ENCODE data around the gene RNASE1.

RNASE1 gene

DNA sequence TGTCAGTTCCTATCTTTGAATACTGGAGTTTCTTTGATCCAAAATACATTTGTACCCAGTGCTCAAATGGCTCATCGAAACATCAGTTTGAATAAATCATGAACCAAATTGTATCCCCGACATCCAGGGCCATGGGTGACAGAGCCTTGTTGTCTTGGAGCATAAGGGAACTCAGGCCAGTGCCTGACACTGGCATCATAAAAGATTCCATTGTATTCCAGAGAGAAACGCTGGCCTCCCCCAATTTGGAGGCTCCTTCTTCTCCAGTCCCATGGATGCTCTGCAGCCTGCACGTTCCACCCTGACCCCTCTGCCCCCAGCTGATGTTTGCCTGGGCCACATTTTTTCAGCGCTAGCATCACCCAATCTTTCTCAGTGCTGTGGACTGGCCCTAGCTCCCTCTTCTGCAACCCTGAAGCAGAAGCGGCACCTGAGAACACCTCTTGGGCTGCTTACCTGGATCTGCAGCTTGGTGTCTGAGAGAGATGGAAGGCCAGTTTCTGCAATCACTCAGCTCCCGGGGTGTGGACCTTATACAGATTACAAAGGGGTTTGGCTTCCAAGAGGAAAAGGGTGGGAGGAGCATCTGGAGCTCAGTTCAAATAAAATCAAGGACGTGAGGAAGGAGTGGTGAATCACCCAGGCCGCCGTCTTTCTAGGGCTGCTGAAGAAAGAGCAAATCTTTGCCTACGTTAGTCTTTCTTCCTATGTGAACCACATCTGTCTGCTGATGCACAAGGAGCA is at the start of gene RNASE1:
Gene RNASE1 (minus strand): TSS at position 504 of the 744 bp plus-strand sequence. CDS start 776 bp downstream, outside the sequence.
- TF ChIP-seq, protein P1, sequence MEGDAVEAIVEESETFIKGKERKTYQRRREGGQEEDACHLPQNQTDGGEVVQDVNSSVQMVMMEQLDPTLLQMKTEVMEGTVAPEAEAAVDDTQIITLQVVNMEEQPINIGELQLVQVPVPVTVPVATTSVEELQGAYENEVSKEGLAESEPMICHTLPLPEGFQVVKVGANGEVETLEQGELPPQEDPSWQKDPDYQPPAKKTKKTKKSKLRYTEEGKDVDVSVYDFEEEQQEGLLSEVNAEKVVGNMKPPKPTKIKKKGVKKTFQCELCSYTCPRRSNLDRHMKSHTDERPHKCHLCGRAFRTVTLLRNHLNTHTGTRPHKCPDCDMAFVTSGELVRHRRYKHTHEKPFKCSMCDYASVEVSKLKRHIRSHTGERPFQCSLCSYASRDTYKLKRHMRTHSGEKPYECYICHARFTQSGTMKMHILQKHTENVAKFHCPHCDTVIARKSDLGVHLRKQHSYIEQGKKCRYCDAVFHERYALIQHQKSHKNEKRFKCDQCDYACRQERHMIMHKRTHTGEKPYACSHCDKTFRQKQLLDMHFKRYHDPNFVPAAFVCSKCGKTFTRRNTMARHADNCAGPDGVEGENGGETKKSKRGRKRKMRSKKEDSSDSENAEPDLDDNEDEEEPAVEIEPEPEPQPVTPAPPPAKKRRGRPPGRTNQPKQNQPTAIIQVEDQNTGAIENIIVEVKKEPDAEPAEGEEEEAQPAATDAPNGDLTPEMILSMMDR (IDR thresholded peaks at IDR 0.05; ENCODE audit: extremely low read depth, missing control alignments) = no peak
- DNase-seq (ENCODE audit: low spot score) = no peak

DNA sequence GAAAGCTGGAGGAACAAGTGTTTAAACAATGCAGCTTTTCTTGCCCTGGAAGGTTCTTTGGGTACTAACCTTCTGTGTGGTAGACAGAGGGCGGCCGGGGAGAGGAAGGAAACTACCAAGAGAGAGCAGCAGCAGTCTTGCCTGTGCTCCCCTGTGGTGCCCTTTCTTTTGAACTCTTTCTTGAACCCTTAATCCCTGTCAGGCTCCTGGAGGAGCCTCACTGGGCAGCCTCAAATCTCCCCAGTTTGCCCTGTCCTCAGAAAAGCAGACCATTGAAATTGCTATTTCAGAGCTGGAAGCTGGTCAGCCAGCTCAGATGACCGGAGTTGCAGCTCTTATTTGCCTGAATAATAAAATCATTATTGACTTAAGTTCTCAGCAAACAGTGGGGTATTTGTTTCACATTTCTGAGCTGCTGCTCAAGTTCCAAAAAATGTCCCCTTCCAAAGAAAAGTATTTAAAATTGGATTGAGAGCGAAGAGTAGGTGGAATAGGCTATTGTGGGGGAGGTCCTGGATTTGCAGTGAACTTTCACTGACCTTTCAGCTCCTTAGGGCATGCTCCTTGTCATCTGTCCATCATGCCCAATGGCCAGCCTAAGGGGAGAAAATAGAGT is 46.4 kb upstream of the RNASE1 start:
- DNase-seq (ENCODE audit: low spot score) = no peak
- TF ChIP-seq, protein P1 (IDR thresholded peaks at IDR 0.05; ENCODE audit: extremely low read depth, missing control alignments) = no peak

DNA sequence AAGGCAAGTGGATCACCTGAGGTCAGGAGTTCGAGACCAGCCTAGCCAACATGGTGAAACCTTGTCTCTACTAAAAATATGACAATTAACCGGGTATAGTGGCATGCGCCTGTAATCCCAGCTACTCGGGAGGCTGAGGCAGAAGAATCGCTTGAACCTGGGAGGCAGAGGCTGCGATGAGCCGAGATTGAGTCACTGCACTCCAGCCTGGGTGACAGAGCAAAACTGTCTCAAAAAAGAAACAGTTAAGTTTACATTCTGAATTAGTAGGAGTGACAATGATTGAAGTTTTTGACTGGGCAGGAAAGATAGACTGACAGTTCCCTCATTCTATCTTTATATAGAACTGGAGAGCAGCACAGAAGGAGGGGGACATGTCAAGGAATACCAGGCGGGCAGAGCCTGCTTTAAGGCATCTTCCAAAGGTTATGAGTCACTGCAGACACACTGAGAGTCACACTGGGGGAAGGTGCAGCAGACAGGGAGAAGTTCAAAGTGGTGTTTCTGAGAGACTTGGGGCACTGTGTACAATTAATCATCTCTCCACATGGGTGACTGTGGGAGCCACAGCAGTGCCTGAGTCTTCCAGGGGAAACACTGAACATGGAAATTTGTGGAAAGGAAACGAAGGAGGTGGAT is 45.8 kb upstream of the RNASE1 start:
- TF ChIP-seq, protein P1 (IDR thresholded peaks at IDR 0.05; ENCODE audit: extremely low read depth, missing control alignments) = no peak

DNA sequence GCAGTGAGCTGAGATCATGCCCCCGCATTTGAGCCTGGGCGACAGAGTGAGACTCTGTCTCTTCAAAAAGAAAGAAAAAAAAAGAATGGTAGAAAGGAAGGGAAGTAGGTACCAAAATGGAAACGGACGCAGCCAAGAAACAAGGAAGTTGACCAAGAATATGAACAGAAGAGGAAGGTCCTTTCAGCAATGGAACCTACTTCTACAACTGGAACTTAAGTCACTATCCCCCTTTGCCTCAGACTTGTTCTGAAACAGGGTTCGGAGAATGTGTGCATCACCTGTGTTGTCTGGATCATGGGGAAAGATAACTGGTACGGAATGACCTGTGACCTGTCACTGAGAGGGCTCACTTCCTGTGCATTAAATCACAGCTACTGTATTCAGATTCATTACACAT is 43.9 kb upstream of the RNASE1 start:
- TF ChIP-seq, protein P1 (IDR thresholded peaks at IDR 0.05; ENCODE audit: extremely low read depth, missing control alignments) = no peak
- DNase-seq (ENCODE audit: low spot score) = no peak

More for the DNA sequence above, 45.8 kb upstream of the RNASE1 start:
- no peak for DNase-seq (ENCODE audit: low spot score)

DNA sequence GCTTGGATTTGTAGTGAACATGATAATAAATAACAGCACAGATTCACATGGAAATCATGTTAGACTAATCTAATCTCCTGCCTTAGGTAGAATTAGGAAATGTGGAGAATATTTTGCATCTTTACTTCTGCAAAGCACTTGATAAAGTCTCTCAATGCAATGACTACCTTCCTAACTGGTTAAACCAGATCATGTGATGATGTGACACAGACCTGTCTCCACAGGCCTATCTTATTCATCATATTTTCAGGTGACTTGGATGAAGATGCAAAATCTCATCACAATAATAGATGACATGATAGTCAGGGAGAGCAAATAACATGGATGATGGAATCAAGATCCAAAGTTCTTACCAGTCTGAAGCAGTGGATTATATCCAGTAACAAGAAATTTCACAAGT is 38.5 kb upstream of the RNASE1 start:
- TF ChIP-seq, protein P1 (IDR thresholded peaks at IDR 0.05; ENCODE audit: extremely low read depth, missing control alignments) = no peak
- DNase-seq (ENCODE audit: low spot score) = no peak

DNA sequence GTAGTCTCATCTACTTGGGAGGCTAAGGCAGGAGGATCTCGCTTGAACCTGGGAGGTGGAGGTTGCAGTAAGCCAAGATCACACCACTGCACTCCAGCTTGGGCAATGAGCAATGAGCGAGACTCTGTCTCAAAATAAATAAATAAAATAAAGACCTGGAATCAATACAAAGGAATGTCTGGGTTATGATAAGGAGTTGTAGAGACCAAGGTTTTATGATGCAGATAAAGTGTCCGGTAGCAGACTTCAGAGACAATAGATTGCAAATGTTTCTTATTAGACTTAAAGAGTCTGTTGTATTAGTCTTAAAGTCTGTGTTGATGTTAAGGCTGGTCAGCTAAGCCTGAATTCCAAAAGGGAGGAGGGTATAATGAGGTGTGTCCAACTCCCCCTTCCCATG is 35.2 kb upstream of the RNASE1 start:
- no peak for DNase-seq (ENCODE audit: low spot score)
- TF ChIP-seq, protein P1 (IDR thresholded peaks at IDR 0.05; ENCODE audit: extremely low read depth, missing control alignments) = no peak
